ENCODE data around the gene PALS2.

PALS2 gene

DNA sequence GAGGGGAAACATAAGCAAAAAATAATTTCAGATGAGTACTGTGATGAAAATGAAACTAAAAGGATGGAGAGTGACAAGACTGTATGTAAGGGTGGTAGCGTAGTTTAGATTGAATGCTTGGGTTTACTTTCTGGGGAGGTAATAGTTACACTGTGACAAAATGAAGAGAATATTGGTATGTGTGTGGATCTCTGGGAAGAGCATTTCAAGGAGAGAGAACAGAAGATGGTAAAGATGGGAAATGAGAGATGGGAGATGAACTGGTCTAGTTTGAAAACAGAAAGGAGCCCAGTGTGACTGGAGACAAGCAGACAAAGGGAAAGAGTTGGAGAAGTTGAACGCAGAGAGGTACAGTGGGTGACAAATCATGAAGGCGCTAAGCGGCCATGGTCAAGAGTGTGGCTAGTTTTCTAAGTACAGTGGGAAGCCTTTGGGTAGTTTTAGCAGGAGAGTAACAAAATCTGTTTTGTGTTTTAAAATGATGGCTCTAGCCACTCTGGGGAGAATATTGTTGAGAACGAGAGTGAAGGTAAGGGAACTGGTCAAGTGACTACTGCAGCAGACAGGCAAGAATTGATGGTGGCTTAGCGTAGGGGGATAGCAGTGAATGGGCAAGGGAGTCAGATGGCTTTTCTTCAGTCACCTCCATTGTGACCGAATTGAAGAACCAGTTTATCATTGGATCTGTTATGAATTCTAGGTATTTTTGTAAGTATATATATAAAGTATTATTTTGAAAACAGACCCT, 22.6 kb downstream of the PALS2 start:
- DNase-seq, result no peak

DNA sequence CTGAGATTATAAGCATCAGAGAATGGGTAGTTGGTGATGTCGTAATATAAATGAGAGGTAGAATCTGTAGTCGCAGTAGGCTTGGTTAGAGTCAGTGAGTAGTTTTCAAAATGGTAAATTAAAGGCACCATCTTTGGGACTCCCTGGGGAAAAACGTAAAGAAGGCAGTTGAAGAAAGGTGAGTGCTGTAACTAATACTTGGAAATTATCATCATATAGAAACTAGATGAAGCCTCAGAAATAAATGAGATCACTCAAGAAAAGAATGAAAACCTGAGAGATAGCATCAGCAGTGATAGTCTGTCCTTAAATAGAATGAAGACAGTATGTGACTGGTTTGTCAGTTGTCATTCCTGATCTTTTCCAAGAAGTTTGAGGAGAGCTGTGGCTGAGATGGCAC, 23.8 kb downstream of the PALS2 start:
- DNase-seq, result no peak

DNA sequence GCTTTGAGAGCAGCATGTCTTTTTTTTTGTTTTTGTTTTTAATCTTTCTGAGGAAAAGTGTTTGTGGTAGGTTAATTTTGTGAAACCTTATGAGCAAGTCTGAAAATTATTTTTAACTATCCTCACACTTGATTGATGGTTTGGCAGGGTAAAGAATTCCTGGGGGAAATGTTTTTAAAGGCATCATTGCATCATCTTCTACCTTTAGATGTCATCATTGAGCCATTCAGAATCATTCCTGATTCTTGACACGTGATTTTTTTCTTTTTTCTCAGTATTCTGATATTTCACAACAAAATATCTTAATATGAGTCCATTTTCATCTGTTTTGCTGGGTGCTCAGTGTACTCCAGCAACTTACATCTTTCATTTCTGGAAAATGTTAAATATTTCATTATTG, 28.3 kb downstream of the PALS2 start:
- no peak for DNase-seq

DNA sequence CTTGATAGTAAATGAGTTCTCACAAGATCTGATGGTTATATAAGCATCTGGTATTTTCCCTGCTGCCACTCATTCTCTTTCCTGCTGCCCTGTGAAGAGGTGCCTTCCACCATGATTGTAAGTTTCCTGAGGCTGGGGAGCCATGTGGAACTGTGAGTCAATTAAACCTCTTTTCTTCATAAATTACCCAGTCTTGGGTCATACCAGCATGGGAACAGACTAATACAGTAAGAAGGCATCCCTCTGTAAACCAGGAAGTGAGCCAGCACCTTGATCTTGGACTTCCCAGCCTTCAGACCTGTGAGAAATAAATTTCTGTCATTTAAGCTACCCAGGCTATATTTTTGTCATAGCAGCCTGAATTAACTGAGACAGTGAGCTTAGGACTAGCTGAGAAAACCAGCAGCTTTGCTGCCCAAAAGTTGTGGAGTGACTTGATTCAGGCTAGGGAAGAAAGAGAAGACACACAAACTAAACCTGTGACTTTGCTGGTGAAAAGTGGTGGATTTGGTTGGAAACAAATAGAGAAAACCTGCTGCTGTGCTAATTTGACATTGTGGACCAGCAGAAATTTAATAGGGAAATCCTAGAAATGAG, 29.7 kb downstream of the PALS2 start:
- DNase-seq, result no peak

DNA sequence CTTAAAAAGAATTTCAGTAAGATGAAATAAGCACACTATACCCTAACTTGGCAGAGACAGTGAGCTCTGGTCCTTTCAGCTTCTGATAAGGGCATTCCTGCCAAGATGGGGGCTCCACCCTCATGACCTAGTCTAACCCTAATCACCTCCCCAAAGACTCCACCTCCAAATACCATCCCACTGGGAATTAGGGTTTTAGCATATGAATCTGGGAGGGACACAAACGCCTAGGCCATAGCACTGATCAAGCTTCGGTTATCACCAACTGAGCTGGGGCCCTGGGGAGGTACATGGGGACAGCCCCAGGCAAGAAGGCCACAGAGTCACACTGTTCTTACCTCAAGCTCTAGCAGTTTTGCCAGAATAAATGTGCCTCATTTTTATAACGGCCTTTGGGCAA, 31.4 kb downstream of the PALS2 start:
- no peak for DNase-seq

DNA sequence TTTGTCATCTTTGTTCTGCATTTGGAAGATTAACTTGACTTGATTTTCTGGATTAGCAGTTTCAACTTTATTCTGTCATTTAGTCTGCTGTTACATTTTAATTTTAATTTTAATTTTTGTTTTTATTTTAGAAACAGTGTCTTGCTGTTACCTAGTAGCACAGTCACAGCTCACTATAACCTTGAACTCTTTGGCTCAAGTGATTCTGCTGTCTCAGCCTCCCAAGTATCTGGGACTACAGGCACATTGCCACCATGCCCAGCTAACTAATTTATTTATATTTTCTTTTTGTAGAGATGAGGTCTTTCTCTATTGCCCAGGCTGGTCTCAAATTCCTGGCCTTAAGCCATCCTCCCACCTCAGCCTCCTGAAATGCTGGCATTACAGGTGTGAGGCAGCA, 35.3 kb downstream of the PALS2 start:
- no peak for DNase-seq

DNA sequence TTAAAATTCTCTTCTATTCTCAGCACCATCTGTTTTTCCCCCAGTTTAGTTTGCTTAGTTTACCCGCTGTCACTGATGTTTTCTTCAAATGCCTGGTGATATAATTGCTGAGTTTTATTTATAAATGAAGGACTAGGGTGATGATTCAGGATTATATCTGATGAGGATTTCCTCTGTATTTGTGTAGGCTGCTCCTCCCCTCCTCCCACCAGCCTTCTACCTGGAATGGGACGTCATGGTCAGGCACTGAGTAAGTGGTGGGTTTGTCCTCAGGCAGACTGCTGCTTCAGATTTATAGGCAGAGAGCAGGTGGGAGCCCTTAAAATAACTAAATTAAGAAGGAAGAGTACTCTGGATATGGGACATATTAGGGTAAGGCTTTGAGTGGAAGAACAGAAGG, 35.8 kb downstream of the PALS2 start:
- no peak for DNase-seq

DNA sequence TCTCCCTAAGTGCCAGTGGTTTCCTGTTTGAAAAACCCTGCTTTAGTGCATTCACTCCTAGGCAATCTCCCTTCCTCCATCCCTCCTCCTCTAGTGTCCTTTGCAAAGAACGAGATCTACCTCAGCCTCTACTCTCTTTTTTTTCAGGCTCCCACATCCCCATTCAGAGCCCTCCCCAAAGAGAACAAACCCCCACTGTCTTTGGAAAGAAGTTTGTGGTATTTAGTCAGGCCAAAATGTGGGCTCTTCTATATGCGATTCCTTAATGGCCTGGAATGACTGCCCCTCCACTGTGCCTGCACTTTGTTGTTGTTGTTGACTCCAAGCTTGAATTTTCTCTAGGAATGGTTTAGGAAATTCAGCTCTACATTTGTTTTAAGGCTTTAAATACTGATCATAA, 36.3 kb downstream of the PALS2 start:
- no peak for DNase-seq

DNA sequence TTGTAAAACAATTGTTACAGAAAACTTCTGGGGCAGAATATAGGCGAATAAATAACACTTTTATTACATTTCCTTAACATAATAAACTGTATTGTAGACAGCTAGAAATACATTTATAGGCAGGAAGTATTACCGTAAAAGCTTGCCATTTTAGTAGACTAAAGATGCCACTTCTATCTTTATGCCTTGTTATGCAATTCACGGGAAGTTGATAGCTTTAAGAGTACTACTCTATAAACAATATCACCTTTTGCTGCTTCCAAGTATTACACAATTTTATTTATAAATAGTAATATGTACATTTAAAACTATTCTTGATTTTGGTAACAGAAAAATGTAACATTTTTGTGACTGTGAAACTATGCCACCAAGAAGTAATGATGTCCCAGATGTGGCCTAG, 37.9 kb downstream of the PALS2 start:
- no peak for DNase-seq

DNA sequence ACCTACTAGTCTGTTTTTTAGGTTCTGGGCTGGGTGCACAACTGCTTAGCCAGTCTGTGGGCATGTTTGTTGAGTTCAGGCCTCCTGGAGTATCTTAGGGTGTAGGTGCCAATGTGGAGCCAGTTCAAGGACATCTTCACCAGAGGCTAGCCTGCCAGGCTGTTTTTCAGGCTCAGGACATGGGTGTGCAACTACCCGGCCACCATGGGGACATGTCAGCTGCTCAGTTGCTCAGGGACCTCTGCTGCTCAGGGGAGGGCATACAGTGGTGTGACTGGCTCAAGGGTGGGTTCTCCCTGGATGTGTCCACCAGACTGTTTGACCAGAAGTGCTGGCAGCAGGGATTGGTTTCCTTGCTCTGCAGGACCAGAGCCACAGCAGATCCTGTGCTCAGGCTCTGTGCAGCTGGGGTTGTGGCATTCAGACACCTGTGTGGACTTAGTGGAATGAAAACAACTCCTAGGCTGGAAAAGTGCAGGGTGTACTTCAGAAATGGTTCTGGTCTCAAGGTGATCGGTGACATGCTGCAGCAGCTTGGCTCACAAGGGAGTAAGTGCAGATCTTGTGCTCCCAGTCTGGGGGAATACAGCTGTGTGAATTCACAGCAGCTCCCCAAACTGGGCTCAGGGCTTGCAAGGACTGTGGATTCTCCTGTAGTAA, 44.8 kb downstream of the PALS2 start:
- DNase-seq, result no peak

DNA sequence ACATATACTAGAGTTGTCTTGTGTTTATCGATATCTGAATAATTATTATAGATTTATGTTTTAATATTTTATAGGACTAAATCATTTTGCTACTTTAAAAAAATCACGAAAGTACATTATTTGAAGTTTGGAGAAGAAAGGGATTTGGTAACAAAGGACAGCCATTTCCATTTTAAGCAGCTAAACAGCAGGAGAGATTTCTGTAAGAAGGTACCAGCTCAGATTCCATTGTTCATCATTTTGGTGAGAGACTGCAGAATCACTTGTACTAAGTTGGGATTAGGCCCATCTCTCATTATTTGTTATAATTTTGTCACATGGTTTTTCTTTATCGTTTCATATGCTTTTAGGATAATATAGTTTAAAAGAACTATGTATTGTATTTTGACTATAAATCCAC, 46.7 kb downstream of the PALS2 start:
- DNase-seq, result no peak

DNA sequence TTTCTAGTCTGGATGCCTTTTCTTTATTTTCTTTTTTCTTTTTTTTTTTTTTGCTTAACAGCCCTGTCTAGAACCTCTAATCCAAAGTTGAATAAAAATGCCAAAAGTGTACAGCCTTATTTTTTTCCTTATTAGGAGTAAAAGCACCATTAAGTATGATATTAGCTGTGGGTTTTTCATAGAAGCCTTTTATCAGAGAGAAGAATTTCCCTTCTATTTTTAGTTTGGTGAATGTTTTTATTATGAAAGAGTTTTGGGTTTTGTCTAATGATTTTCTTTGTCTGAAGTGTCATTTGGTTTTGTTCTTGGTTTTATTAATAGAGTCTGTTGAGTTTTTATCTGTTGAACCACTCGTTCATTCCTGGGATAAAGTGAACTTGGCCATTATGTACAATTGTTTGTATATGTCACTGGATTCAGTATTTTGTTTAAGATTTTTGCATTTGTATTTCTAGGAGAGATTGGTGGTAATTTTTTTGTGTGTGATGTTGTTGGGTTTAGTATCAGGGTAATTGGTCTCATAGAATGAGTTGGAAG, 49.5 kb downstream of the PALS2 start:
- no peak for DNase-seq

Data from NCI-H2081 treated with DMSO at 0.1 percent for 48 hours (cell line).